Superior temporal gyrus (tissue), 1 donor: ENCODE data around the gene FKBP14.

ENCODE experiments used
- DNase-seq: peaks from one replicate; pipeline ENCODE4 v3.0.0-alpha.2; 2016; ENCODE audit errors: extremely low spot score

FKBP14 gene, protein sequence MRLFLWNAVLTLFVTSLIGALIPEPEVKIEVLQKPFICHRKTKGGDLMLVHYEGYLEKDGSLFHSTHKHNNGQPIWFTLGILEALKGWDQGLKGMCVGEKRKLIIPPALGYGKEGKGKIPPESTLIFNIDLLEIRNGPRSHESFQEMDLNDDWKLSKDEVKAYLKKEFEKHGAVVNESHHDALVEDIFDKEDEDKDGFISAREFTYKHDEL

DNA sequence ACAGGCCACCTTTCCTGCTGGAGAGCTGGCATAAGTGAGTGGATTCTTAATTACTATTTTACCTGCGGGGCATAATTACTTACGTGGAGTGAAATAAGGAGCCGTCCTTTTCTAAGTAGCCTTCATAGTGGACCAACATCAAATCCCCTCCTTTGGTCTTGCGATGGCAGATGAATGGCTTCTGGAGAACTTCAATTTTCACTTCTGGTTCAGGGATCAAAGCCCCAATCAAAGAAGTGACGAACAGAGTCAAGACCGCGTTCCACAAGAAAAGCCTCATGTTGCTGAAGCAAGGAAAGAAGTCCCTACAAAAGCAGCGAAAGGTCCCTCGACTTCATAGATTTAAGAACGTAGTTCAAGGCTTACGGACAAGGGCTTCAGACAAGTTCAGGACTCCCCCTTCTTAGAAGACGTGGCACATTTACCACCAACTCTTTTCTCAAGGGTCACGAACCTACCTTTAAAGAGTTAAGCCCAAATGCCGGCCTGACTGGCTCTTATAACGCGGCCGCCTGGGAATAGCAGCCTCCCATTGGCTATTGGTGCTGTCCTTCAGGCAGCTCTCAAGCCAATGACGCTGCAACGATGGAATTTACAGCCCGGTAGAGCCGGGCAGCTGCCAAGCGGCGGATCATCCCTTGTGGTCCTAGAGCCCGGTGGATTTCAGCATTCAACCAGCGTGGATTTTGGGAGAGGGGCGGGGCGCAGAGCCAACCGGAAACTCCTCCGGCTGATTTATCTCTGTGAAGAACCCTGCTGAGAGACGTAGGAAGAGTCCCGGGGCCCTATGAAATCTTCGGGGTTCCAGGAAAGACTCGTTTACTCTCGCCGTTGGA, at the start of gene FKBP14:
FKBP14 (minus strand) TSS at position 474 of the 836 bp plus-strand sequence; CDS start at position 280, 194 bp downstream.
- peak; percentile 99 for DNase-seq

DNA sequence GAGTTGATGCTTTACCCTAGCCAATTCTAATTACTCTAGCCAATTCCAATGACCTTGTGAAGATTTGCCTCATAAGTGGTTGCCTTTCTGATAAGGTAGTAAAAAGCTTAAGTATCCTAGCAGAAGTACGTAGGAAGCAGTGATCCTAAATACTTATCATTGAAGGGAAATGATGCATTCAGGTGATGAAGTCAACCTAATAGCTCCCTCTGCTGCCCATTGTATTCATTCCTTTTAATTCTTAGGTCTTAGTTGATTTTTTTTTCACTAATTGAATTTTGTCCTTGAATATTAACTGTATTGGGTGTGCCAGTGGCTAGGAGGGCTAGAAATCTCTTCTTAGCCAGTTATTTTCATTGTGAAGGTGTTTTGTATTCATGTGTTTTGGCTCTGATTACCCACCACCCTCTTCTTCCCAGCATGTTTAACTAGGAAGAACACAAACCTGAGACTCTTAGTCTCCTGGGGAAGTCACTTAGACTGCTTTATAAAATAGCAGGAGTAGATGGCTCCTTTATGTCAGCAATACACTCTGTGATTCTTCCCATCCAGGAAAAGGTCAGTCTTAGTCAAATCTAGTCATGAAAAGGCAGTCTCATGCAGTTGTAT, 48.0 kb upstream of the FKBP14 start:
- peak; percentile 69 for DNase-seq

DNA sequence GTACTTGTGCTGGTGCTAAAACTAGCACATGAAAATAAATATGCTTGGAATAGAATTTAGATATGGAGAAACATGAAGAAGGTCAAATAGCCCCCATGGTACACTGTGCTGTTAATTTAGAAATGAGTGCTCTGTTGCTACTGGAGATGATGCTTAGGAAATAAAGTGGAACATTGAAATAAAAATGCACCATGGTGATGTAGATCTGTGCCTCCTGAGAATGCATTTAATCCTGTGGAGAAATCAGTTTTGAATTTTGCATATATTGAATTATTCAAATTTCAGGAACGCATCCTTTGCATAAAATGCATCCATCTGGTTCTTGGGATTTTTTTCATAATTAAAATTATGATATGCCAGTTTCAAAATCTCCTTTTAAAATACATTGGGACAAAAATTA, 46.2 kb upstream of the FKBP14 start:
- DNase-seq: no peak

GRCh38 chr7:30070052-30070451, 43.5 kb upstream of the FKBP14 start:
- DNase-seq: no peak

DNA sequence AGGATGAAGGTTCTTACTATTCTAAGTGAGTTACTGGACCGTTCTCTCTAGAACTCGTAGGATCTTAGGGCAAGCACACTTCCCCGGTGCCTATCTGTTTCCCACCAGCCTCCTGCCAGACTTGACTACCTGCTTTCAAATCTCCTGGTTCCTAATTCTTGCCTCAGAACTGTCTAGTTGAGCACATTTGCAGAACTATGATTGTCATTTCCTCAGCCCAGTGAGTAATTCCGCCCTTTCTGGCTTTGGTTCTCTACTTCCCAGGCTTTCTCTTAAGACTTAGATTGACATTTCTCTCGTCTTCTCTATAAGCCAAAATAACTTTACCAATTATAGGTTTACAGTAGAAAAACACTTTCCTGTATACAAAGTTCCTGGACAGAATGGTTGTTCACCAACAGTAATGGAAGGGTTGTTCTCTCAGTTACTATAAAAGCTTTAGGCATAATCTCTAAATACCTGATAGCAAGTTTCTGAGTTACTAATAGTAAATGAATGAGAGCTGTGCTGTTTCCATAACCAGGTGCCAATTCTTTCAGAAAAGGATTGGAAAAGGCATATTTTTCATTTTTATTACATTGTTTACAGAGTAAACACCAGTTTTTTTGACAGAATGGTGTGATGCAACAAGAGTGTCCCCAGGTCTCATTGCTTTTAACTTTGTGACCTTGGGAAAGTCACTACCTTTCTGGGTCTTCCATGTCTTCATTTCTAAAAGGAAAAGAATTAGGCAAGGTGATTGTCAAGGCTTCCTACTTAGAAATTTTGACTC, 42.8 kb upstream of the FKBP14 start:
- no peak for DNase-seq

- no peak for DNase-seq
Measured at GRCh38 chr7:30068117-30068516, 41.6 kb upstream of the FKBP14 start.

- no peak for DNase-seq
Measured at GRCh38 chr7:30066687-30067086, 40.2 kb upstream of the FKBP14 start.

DNA sequence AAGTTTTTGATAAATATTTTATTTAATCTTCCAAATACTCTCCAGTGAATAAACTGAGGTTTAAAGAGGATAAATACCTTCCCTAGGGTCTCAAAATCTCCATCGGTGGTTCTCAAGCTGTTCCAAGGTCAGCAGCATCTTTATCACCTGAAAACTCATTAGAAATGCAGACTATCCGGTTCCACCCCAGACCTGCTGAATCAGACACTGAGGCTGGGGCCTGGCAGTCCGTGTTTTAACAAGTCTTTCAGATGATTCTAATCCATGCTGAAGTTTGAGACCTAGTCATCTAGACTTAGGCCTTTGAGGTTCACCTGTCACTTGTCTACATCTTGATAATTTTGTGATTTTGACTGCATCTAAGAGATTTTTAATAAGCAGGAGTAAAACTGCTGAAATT, 39.2 kb upstream of the FKBP14 start:
- DNase-seq: no peak

DNA sequence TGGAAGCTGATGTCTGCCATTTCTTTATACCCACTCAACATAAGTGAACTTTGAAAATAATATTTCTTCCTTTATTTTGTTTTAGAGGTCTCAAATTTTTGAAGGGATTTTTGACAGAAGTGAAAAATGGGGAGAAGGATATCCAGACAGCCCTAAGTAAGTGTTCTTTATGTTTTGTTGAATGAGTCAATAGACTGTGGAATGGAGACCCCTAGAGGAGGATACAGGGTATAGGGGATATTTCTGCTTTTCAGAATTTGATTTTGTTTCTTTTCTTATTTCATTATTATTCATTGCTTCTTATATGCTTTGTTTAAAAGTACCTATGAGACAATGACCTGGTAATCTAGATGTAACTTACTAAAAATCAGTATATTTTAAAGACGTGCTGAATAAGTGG, 36.1 kb upstream of the FKBP14 start:
- DNase-seq: peak; percentile 73

DNA sequence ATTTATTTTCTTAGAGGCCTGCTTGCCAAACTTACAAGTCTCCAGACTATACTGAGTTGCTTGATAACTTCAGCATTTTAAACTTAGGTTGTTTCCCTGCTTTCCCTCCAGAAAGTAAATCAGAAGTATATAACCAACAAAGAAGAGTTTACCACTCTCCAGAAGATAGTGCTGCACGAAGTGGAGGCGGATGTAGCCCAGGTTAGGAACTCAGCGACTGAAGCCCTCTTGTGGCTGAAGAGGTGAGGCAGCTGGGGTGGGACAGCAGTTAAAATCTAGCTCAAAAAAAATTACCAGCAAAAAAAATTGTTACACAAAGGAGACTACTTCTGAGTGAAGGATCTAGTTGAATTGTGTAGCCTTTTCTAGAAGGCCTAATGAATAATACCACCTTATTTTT, 35.3 kb upstream of the FKBP14 start:
- DNase-seq: peak; percentile 48

GRCh38 chr7:30057741-30058140, 31.2 kb upstream of the FKBP14 start:
- DNase-seq: no peak

DNA sequence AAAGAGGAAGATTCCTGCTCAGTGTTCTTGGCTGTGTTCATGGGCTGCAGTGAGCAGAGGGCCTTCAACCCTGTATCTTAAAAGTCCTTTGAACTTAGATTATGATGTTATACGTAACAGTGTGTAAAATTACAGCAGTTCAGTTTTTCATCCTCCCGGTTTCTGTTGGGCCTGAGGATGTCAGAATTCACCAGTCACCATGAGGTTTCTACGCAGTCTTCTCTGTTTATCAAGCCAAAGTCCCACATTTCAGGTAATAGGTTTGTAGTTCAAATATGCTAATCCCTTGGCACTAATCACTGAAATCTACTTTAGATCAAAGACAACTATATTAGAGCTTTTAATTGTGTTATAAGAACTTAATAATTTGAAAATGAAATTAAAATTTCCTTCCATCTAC, 26.6 kb upstream of the FKBP14 start:
- no peak for DNase-seq

- no peak for DNase-seq
Measured at GRCh38 chr7:30049173-30049572, 22.7 kb upstream of the FKBP14 start.

- no peak for DNase-seq
Measured at GRCh38 chr7:30048582-30048981, 22.1 kb upstream of the FKBP14 start.

- no peak for DNase-seq
Measured at GRCh38 chr7:30047124-30047523, 20.6 kb upstream of the FKBP14 start.

GRCh38 chr7:30046127-30046770, 19.7 kb upstream of the FKBP14 start:
- no peak for DNase-seq

- DNase-seq: no peak
Measured at GRCh38 chr7:30041526-30042269, 15.2 kb upstream of the FKBP14 start.

- no peak for DNase-seq
Measured at GRCh38 chr7:30040938-30041337, 14.4 kb upstream of the FKBP14 start.

DNA sequence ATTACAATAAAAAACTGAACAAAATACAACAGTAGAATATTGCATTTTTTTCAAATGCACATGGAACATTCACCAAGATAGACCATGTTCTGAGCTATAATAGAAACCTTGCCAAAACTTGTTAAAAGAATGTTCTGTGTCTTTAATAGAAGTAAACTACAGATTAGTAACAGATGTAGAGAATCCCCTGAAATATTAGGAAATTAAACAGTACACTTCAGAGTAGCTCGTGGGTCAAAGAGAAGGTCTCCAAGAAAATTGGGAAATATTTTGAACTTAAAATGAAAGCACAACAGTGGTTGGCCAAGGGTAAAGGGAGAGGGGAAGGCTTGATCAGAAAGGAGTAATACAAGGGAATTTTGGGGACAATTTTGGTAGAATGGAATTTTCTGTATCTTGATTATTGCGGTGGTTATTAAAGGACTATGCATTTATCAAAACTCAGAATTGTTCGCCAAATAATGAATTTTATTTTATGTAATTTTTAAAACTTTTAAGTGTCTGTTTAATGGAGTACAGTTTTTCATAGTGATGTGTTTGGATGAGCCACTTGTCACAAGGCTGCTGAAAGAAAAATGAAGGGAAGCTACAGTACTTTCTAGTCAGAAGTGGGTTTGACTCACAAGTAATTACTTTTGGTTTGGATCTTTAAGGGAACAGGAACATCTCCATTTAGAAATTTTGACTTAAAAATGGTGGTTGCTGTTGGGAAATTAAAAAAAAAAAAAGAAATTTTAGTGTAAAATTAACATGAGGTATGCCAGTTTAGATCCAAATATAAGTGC, 11.9 kb upstream of the FKBP14 start:
- DNase-seq: no peak

GRCh38 chr7:30036220-30036619, 9.7 kb upstream of the FKBP14 start:
- no peak for DNase-seq
